PC-9 (cell line): ENCODE data around the gene SMURF1. TPM values are rescaled to one million over a fixed set of nuclear protein-coding genes. Genes with fewer than 3 reads are reported as not detected.

Source experiments
- BruUV-seq: library from RNA; stranded (reverse); fragments of 400-500 nt; replicated peaks from 2 replicates; lab custom pipeline; 2021; lab: Mats Ljungman, UMichigan
- CTCF ChIA-PET: fragments of 300-600 bp; sonication (Branson Sonifier 250); formaldehyde crosslinking; loops from one replicate; lab custom pipeline; 2022; ENCODE audit warnings: antibody characterized with exemption; lab: Charles Lee
- POLR2A ChIA-PET: fragments of 300-600 bp; sonication (Branson Sonifier 250); formaldehyde crosslinking; loops from one replicate; lab custom pipeline; 2022; ENCODE audit warnings: antibody characterized with exemption; ENCODE audit not compliant: unreplicated experiment; lab: Charles Lee
- DNase-seq, 2 experiments: peaks; one replicate each; pipeline versions ENCODE4 v3.0.0 to v3.0.0-alpha.2; 2015 to 2022; ENCODE audit warnings: mixed read lengths in 1 of 2
- H2AFZ ChIP-seq: fragments of 200-600 bp; sonication (generic); 2 replicates; pipeline ENCODE4 v1.8.1; 2017; ENCODE audit warnings: antibody characterized with exemption
- H3F3A ChIP-seq: fragments of 200-600 bp; sonication (generic); 2 replicates; pipeline ENCODE4 v1.8.1; 2017; ENCODE audit warnings: antibody characterized with exemption, mild to moderate bottlenecking, low read depth; ENCODE audit not compliant: insufficient read depth
- H3K27ac ChIP-seq: fragments of 200-600 bp; sonication (generic); 2 replicates; pipeline ENCODE4 v1.6.1; 2016; ENCODE audit warnings: mixed run types
- H3K27me3 ChIP-seq: fragments of 200-600 bp; sonication (generic); 2 replicates; pipeline ENCODE4 v1.6.1; 2016; ENCODE audit warnings: low read depth, mixed run types; ENCODE audit not compliant: insufficient read depth
- H3K36me3 ChIP-seq: fragments of 200-600 bp; sonication (generic); 2 replicates; pipeline ENCODE4 v1.6.1; 2016; ENCODE audit warnings: low read depth, mixed run types
- H3K4me1 ChIP-seq: fragments of 200-600 bp; sonication (generic); replicated peaks from 2 replicates; pipeline ENCODE4 v1.6.1; 2016; ENCODE audit warnings: mixed run types; ENCODE audit not compliant: insufficient read depth
- H3K4me2 ChIP-seq: fragments of 200-600 bp; sonication (generic); 2 replicates; pipeline ENCODE4 v1.6.1; 2017; ENCODE audit warnings: mixed run types
- H3K4me3 ChIP-seq: fragments of 200-600 bp; sonication (generic); 2 replicates; pipeline ENCODE4 v1.6.1; 2016; ENCODE audit warnings: mixed run types
- H3K79me2 ChIP-seq: fragments of 200-600 bp; sonication (generic); 2 replicates; pipeline ENCODE4 v1.6.1; 2017; ENCODE audit warnings: low read depth, mixed run types
- H3K9me2 ChIP-seq: fragments of 200-600 bp; sonication (generic); 2 replicates; pipeline ENCODE4 v1.8.1; 2017; ENCODE audit warnings: mild to moderate bottlenecking; ENCODE audit not compliant: insufficient read depth
- H3K9me3 ChIP-seq: fragments of 200-600 bp; sonication (generic); 2 replicates; pipeline ENCODE4 v1.8.1; 2016; ENCODE audit warnings: low read depth; ENCODE audit not compliant: insufficient read depth
- H4K20me1 ChIP-seq: fragments of 200-600 bp; sonication (generic); 2 replicates; pipeline ENCODE4 v1.8.1; 2017; ENCODE audit not compliant: insufficient read depth
- CTCF ChIP-seq: fragments of 200-600 bp; sonication (generic); conservative IDR thresholded peaks from 2 replicates; pipeline ENCODE4 v1.6.1; 2017; ENCODE audit warnings: mixed run types, antibody characterized with exemption, mild to moderate bottlenecking, moderate library complexity
- EZH2 ChIP-seq: fragments of 200-600 bp; sonication (generic); IDR thresholded peaks from 2 replicates; pipeline ENCODE4 v1.8.0; 2017; ENCODE audit warnings: antibody characterized with exemption, low read depth
- intact Hi-C: fragments of 100-400 bp; cut with micrococcal nuclease; formaldehyde crosslinking; loops from one replicate; pipeline ENCODE4 v1.10.0; 2022; ENCODE audit not compliant: unreplicated experiment
- total RNA-seq: library from RNA; stranded (reverse); gene quantifications from 2 replicates; pipeline ENCODE4 v1.2.3, GENCODE V29; 2021

Gene SMURF1
- total RNA-seq, 1 experiment from 2014 or later, result 53.2 TPM

DNA sequence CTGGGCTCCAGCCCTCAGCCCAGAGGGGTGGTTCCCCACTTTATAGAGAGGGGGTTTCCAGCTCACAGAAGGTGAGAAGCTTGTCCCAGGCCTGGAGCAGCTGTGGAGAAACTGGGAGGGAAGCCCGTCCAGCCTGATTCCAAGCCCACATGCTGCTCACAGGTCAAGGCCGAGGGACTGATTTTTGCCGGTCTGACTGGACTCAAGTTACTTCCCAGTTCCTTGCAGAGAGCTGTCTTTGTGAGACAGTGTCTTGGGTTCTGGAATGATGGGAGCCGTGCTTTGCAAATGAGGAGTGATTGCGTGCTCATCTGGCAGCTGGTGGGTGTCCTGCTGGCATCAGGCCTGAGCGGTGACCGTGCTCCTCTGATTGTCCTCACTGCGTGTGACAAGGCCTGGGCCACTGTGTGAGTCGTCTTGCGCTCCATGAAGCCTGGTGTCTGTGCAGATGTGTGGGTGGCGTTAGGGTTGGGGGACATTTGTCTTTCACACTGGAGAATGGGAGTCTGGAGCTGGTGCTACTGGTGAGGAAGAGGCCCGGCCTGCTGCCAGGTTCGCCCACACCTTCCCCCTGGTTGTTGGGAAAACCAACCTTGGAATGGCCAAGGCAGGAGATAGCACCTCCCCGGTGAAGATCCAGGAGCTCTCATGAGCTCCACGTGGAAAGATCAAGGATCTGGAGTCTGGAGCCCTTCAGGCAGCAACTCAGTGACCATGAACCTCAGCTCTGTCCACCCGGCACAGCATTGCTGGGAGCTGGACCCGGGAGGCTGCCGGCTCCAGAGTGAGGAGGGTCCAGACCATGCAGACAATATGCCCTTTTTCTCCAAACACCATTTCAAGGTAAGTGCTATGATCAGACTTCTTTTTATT, 129.6 kb downstream of the SMURF1 start:
- DNase-seq, result no peak
- no peak overlapping the region for H2AFZ ChIP-seq
- peaks cover 32% of the 10 kb centered on the region; the same call in 1 of the 2 replicates for H3F3A ChIP-seq
- TF ChIP-seq CTCF (no peak), EZH2 (no peak)
- no peaks in the 10 kb centered on the region for H3K9me2 ChIP-seq
- ChIA-PET POLR2A (no interaction called here), CTCF (no interaction called here)
- H3K4me1 ChIP-seq, result no peaks in the 10 kb centered on the region
- H3K27ac ChIP-seq, result no peak overlapping the region
- intact Hi-C loops, result no loop called here
- H3K27me3 ChIP-seq, result no peaks in the 10 kb centered on the region
- no peaks in the 10 kb centered on the region for H3K9me3 ChIP-seq
- no peak overlapping the region for H3K4me2 ChIP-seq
- H3K4me3 ChIP-seq, result no peak overlapping the region
- no peaks in the 10 kb centered on the region for H3K79me2 ChIP-seq
- H3K36me3 ChIP-seq, result peaks cover 11% of the 10 kb centered on the region
- BruUV-seq, result no TSS peak
- H4K20me1 ChIP-seq, result peaks cover 6% of the 10 kb centered on the region

- H4K20me1 ChIP-seq, result peaks cover 3% of the 10 kb centered on the region
- H2AFZ ChIP-seq, result no peak overlapping the region
- no peak overlapping the region for H3K4me3 ChIP-seq
- no peak overlapping the region for H3K27ac ChIP-seq
- TF ChIP-seq EZH2, result no peak
- no peak for TF ChIP-seq CTCF
- ChIA-PET POLR2A (no interaction called here), CTCF (no interaction called here)
- no TSS peak for BruUV-seq
- no peaks in the 10 kb centered on the region for H3K9me3 ChIP-seq
- peaks cover 25% of the 10 kb centered on the region; the same call in 1 of the 2 replicates for H3F3A ChIP-seq
- H3K4me2 ChIP-seq, result no peak overlapping the region
- peaks cover 11% of the 10 kb centered on the region for H3K36me3 ChIP-seq
- DNase-seq, result no peak
- H3K79me2 ChIP-seq, result no peaks in the 10 kb centered on the region
- no peaks in the 10 kb centered on the region for H3K4me1 ChIP-seq
- no peaks in the 10 kb centered on the region for H3K9me2 ChIP-seq
- H3K27me3 ChIP-seq, result no peaks in the 10 kb centered on the region
- intact Hi-C loops, result no loop called here
Measured at GRCh38 chr7:99013266-99014112, 130.4 kb downstream of the SMURF1 start.

DNA sequence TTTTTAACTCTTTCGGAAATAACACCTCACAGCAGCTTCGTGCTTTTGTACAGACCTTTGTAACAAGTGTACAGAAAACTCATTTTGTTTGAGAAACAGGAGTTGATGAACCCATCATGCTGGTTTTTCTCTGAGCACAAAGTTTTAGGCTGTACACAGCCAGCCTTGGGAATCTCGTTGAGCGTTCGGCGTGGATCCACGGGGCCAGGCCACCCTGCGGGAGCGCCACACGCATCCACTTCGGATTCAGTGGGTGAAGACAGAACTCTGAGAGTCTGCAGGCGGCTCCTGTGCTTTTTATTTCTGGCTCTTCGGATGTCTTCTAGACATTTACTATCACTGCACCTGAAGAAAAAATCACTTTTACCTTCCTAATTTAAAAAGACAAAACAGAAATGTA, 131.2 kb downstream of the SMURF1 start:
- H3F3A ChIP-seq, result peaks cover 20% of the 10 kb centered on the region; the same call in 1 of the 2 replicates
- H3K9me2 ChIP-seq, result no peaks in the 10 kb centered on the region
- no peak overlapping the region for H3K4me3 ChIP-seq
- no peaks in the 10 kb centered on the region for H3K79me2 ChIP-seq
- POLR2A ChIA-PET, result no interaction called here
- CTCF ChIA-PET, result interaction anchor here (0.6 kb wide), 1 partner anchor 491 kb away, joined by 3 read pairs; no protein-coding TSS in a partner anchor
- H3K4me2 ChIP-seq, result no peak overlapping the region
- TF ChIP-seq EZH2 (no peak), CTCF (no peak)
- BruUV-seq, result TSS peak; percentile 15
- no peak for DNase-seq
- H4K20me1 ChIP-seq, result no peaks in the 10 kb centered on the region; the same call in 1 of the 2 replicates
- intact Hi-C loops, result no loop called here
- H2AFZ ChIP-seq, result no peak overlapping the region
- H3K36me3 ChIP-seq, result peaks cover 11% of the 10 kb centered on the region
- H3K4me1 ChIP-seq, result no peaks in the 10 kb centered on the region
- no peaks in the 10 kb centered on the region for H3K27me3 ChIP-seq
- no peak overlapping the region for H3K27ac ChIP-seq
- no peaks in the 10 kb centered on the region for H3K9me3 ChIP-seq
